H9 (cell line): ENCODE data around the gene TECPR2. TPM values are rescaled to one million over a fixed set of nuclear protein-coding genes. Genes with fewer than 3 reads are reported as not detected.

Experiments used
- DNase-seq: peaks from one replicate; pipeline ENCODE4 v3.0.0-alpha.2; 2017
- H2AFZ ChIP-seq: one replicate; pipeline ENCODE4 v1.6.1; 2013; ENCODE audit warnings: mild to moderate bottlenecking, low read length, control low read depth, moderate library complexity
- H2AK5ac ChIP-seq: 2 replicates; pipeline ENCODE4 v1.6.1; 2013; ENCODE audit warnings: low read length, control low read depth, mixed read lengths; ENCODE audit not compliant: insufficient read length
- H2BK120ac ChIP-seq: one replicate; pipeline ENCODE4 v1.6.1; 2013; ENCODE audit warnings: low read depth, mild to moderate bottlenecking, low read length, control low read depth, inconsistent platforms; ENCODE audit not compliant: poor library complexity, severe bottlenecking
- H2BK12ac ChIP-seq: 2 replicates; pipeline ENCODE4 v1.6.1; 2013; ENCODE audit warnings: low read length, control low read depth, mixed read lengths, low read depth; ENCODE audit not compliant: insufficient read length
- H2BK15ac ChIP-seq: 2 replicates; pipeline ENCODE4 v1.6.1; 2013; ENCODE audit warnings: low read depth, low read length, control low read depth
- H2BK20ac ChIP-seq: one replicate; pipeline ENCODE4 v1.6.1; 2013; ENCODE audit warnings: low read depth, mild to moderate bottlenecking, low read length, control low read depth, inconsistent platforms; ENCODE audit not compliant: poor library complexity, severe bottlenecking
- H2BK5ac ChIP-seq: 2 replicates; pipeline ENCODE4 v1.6.1; 2013; ENCODE audit warnings: low read length, control low read depth, mixed read lengths; ENCODE audit not compliant: insufficient read length
- H3K14ac ChIP-seq: 2 replicates; pipeline ENCODE4 v1.6.1; 2013; ENCODE audit warnings: low read length, control low read depth; ENCODE audit not compliant: insufficient read depth
- H3K18ac ChIP-seq: 2 replicates; pipeline ENCODE4 v1.6.1; 2013; ENCODE audit warnings: low read depth, mild to moderate bottlenecking, mixed read lengths, low read length, control low read depth; ENCODE audit not compliant: insufficient read length
- H3K23ac ChIP-seq: 2 replicates; pipeline ENCODE4 v1.6.1; 2013; ENCODE audit warnings: low read length, control low read depth, mixed read lengths, low read depth; ENCODE audit not compliant: insufficient read length
- H3K23me2 ChIP-seq: 2 replicates; pipeline ENCODE4 v1.6.1; 2013; ENCODE audit warnings: low read depth, mild to moderate bottlenecking, mixed read lengths, low read length, control low read depth; ENCODE audit not compliant: insufficient read length, poor library complexity, severe bottlenecking
- H3K27ac ChIP-seq: 2 replicates; pipeline ENCODE4 v1.5.1; 2013; ENCODE audit warnings: low read length, control low read depth, mixed read lengths, low read depth; ENCODE audit not compliant: insufficient read length
- H3K27me3 ChIP-seq: 2 replicates; pipeline ENCODE4 v1.6.1; 2013; ENCODE audit warnings: low read length, control low read depth, inconsistent platforms; ENCODE audit not compliant: insufficient read depth
- H3K4ac ChIP-seq: 2 replicates; pipeline ENCODE4 v1.6.1; 2013; ENCODE audit warnings: low read depth, mild to moderate bottlenecking, control low read depth, inconsistent platforms, low read length, moderate library complexity
- H3K4me1 ChIP-seq: 2 replicates; pipeline ENCODE4 v1.6.1; 2013; ENCODE audit warnings: low read length, control low read depth, inconsistent platforms; ENCODE audit not compliant: insufficient read depth
- H3K4me2 ChIP-seq: 2 replicates; pipeline ENCODE4 v1.6.1; 2013; ENCODE audit warnings: low read length, control low read depth, mixed read lengths; ENCODE audit not compliant: insufficient read length, insufficient read depth
- H3K56ac ChIP-seq: 2 replicates; pipeline ENCODE4 v1.6.1; 2013; ENCODE audit warnings: low read depth, mild to moderate bottlenecking, mixed read lengths, low read length, control low read depth; ENCODE audit not compliant: insufficient read length
- H3K79me1 ChIP-seq: 2 replicates; pipeline ENCODE4 v1.6.1; 2013; ENCODE audit warnings: low read depth, mild to moderate bottlenecking, moderate library complexity, low read length, control low read depth, inconsistent platforms; ENCODE audit not compliant: insufficient read depth, poor library complexity, severe bottlenecking
- H3K79me2 ChIP-seq: 2 replicates; pipeline ENCODE4 v1.6.1; 2013; ENCODE audit warnings: low read length, control low read depth, inconsistent platforms; ENCODE audit not compliant: insufficient read depth
- H3K9ac ChIP-seq: 2 replicates; pipeline ENCODE4 v1.6.1; 2013; ENCODE audit warnings: low read length, control low read depth, mixed read lengths; ENCODE audit not compliant: insufficient read length; ENCODE audit errors: extremely low read depth
- H3K9me3 ChIP-seq: one replicate; pipeline ENCODE4 v1.6.1; 2013; ENCODE audit warnings: low read depth, low read length, inconsistent platforms; ENCODE audit not compliant: control insufficient read depth
- H3T11ph ChIP-seq: one replicate; pipeline ENCODE4 v1.6.1; 2013; ENCODE audit warnings: mild to moderate bottlenecking, low read length, control low read depth, inconsistent platforms
- H4K20me1 ChIP-seq: one replicate; pipeline ENCODE4 v1.6.1; 2013; ENCODE audit not compliant: control insufficient read depth, insufficient read length, insufficient read depth
- H4K5ac ChIP-seq: 2 replicates; pipeline ENCODE4 v1.6.1; 2013; ENCODE audit warnings: low read depth, mild to moderate bottlenecking, mixed read lengths, low read length, control low read depth; ENCODE audit not compliant: insufficient read length
- H4K8ac ChIP-seq: replicated peaks from 2 replicates; pipeline ENCODE4 v1.6.1; 2013; ENCODE audit warnings: low read length, control low read depth, mixed read lengths, low read depth; ENCODE audit not compliant: insufficient read length
- H4K91ac ChIP-seq: 2 replicates; pipeline ENCODE4 v1.6.1; 2013; ENCODE audit warnings: low read depth, mild to moderate bottlenecking, moderate library complexity, mixed read lengths, low read length, control low read depth; ENCODE audit not compliant: insufficient read length
- H3K27ac Mint-ChIP-seq, 3 experiments: 2 replicates in 2 of 3; 3 replicates in 1 of 3; pipeline ENCODE4 v1.8.0; 2020 to 2021; ENCODE audit warnings: mixed read lengths in 3 of 3, mild to moderate bottlenecking in 1 of 3, moderate library complexity in 1 of 3
- H3K27me3 Mint-ChIP-seq: 2 replicates; pipeline ENCODE4 v1.8.0; 2021; ENCODE audit warnings: low read depth, mild to moderate bottlenecking, moderate library complexity, mixed read lengths
- H3K36me3 Mint-ChIP-seq, 3 experiments: 2 replicates in 2 of 3; 3 replicates in 1 of 3; pipeline ENCODE4 v1.8.0; 2020 to 2021; ENCODE audit warnings: low read depth in 3 of 3, mixed read lengths in 3 of 3; ENCODE audit not compliant: insufficient read depth in 1 of 3
- H3K4me1 Mint-ChIP-seq, 2 experiments: 2 replicates each; pipeline ENCODE4 v1.8.0; 2020; ENCODE audit warnings: mixed read lengths in 2 of 2
- H3K4me3 Mint-ChIP-seq, 2 experiments: 2 replicates in 1 of 2; 3 replicates in 1 of 2; pipeline ENCODE4 v1.8.0; 2020 to 2021; ENCODE audit warnings: mild to moderate bottlenecking in 2 of 2, mixed read lengths in 2 of 2, moderate library complexity in 1 of 2
- H3K9me3 Mint-ChIP-seq, 2 experiments: 2 replicates in 1 of 2; 3 replicates in 1 of 2; pipeline ENCODE4 v1.8.0; 2020; ENCODE audit warnings: mild to moderate bottlenecking in 2 of 2, mixed read lengths in 2 of 2, moderate library complexity in 1 of 2
- CTCF ChIP-seq: fragments of 200-600 bp; sonication (generic); conservative IDR thresholded peaks from 3 replicates; pipeline ENCODE4 v1.8.0; 2021; ENCODE audit warnings: antibody characterized with exemption, mild to moderate bottlenecking
- WGBS: extraction: QIAGEN DNeasy Blood & Tissue Kit; methylation state at CpG from one replicate; pipeline ENCODE4 v1.1.7; 2013; ENCODE audit warnings: missing lambda C conversion rate, low lambda C conversion rate, mixed read lengths; ENCODE audit not compliant: insufficient read length; ENCODE audit errors: extremely low coverage; 5-methylcytosine and 5-hydroxymethylcytosine counted together
- total RNA-seq: library from RNA; stranded (reverse); gene quantifications from 2 replicates; pipeline ENCODE4 v1.2.1, GENCODE V29; 2021

TECPR2 gene
- total RNA-seq, 1 experiment from 2014 or later = 15.4 TPM

DNA sequence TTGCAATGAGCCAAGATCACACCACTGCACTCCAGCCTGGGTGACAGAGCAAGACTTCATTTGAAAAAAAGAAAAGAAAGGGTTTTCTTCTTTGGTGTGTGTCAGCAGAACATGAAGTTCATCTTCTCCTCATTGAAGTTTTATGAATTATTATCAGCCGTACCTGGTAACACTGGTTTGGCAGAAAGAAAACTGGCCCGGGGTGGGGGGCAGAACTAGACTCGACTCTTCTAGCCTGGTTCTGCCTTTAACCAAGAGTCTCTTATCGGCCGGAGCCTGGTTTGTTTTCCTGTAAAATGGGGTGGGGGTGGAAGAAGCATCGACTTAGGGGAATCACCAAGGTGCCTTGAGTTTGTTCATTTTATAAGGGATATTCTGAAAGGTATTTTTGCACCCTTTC, 64.1 kb downstream of the TECPR2 start:
- Histone ChIP-seq H3K56ac (no peak overlapping the region), H3T11ph (no peak overlapping the region), H3K23me2 (no peaks in the 10 kb centered on the region), H3K18ac (no peak overlapping the region), H2AFZ (no peak overlapping the region), H3K14ac (no peak overlapping the region), H3K79me2 (no peaks in the 10 kb centered on the region), H3K23ac (no peak overlapping the region), H2AK5ac (no peak overlapping the region), H3K27ac (no peak overlapping the region), H3K79me1 (no peaks in the 10 kb centered on the region), H2BK5ac (no peak overlapping the region), H4K20me1 (no peaks in the 10 kb centered on the region), H3K4me2 (no peak overlapping the region), H3K9me3 (no peaks in the 10 kb centered on the region), H2BK12ac (no peak overlapping the region), H3K27me3 (no peaks in the 10 kb centered on the region), H2BK120ac (no peak overlapping the region), H2BK20ac (no peak overlapping the region), H4K5ac (no peak overlapping the region), H3K4me1 (no peaks in the 10 kb centered on the region; the same call in 1 of the 2 replicates), H4K91ac (no peak overlapping the region), H4K8ac (no peak overlapping the region), H3K4ac (no peak overlapping the region), H2BK15ac (no peak overlapping the region), H3K9ac (no peak overlapping the region)
- no CpG with 5 or more reads among the region's 6 CpGs for WGBS
- DNase-seq = no peak
- Mint-ChIP-seq H3K27ac (peak overlapping the region in 1 of 3 experiments; percentile 59; a peak in 1 of 7 replicates), H3K4me1 (peaks cover 4 to 5% of the 10 kb centered on the region in 2 experiments; a peak in 3 of 4 replicates), H3K27me3 (no peaks in the 10 kb centered on the region), H3K36me3 (peaks cover 13 to 37% (median 17%) of the 10 kb centered on the region in 3 experiments), H3K4me3 (no peak overlapping the region), H3K9me3 (no peaks in the 10 kb centered on the region)
- TF ChIP-seq CTCF = no peak
